ENCODE data around the gene HUNK. TPM values are rescaled to one million over a fixed set of nuclear protein-coding genes. Genes with fewer than 3 reads are reported as not detected.

Gene HUNK
- total and polyA plus RNA-seq, 2 of the 8 experiments (the other 6 are each of a cell fraction or from before 2014, with no cell fraction given) = 1.9 to 10.2 TPM

DNA sequence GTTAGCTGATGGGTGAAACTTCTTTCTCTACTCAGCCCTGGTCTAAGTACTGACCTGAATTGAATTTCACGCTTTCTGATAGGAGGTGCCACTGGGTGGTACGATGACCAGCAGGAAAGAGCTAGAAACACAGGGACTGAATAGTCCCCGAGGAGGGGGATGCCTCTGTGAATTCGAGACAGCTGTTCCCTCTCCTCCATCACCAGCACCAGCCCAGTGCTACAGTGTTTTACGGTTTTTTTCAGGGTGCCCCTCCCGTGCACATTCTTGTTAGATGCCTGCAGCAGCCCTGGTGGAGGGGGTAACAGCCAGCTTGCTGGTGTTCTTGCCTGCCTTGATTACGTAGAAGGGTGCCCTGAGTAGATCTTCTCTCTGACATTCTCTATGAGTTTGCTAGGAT, 7.1 kb downstream of the HUNK start (continued):
- TF ChIP-seq, protein P1, sequence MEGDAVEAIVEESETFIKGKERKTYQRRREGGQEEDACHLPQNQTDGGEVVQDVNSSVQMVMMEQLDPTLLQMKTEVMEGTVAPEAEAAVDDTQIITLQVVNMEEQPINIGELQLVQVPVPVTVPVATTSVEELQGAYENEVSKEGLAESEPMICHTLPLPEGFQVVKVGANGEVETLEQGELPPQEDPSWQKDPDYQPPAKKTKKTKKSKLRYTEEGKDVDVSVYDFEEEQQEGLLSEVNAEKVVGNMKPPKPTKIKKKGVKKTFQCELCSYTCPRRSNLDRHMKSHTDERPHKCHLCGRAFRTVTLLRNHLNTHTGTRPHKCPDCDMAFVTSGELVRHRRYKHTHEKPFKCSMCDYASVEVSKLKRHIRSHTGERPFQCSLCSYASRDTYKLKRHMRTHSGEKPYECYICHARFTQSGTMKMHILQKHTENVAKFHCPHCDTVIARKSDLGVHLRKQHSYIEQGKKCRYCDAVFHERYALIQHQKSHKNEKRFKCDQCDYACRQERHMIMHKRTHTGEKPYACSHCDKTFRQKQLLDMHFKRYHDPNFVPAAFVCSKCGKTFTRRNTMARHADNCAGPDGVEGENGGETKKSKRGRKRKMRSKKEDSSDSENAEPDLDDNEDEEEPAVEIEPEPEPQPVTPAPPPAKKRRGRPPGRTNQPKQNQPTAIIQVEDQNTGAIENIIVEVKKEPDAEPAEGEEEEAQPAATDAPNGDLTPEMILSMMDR (IDR thresholded peaks at IDR 0.05; ENCODE audit: control extremely low read depth in 1 of 3, insufficient read depth in 1 of 3, low read depth in 1 of 3, low read length in 3 of 3) = no peak
- no peak for TF ChIP-seq ASH2L (IDR thresholded peaks at IDR 0.05; ENCODE audit: low read length)
- no peak for TF ChIP-seq BACH1 (IDR thresholded peaks at IDR 0.05; ENCODE audit: low read length)
- TF ChIP-seq POLR2AphosphoS5 (IDR thresholded peaks at IDR 0.05; ENCODE audit: low read depth, low read length) = no peak
- TF ChIP-seq CBX8 (IDR thresholded peaks at IDR 0.05; ENCODE audit: borderline replicate concordance, low read depth, low read length) = no peak
- no peak for TF ChIP-seq SP2 (IDR thresholded peaks at IDR 0.05; ENCODE audit: low read length)
- no peak for TF ChIP-seq KDM5A (IDR thresholded peaks at IDR 0.05; ENCODE audit: low read length)
- no peak for TF ChIP-seq RBBP5 (IDR thresholded peaks at IDR 0.05; ENCODE audit: borderline replicate concordance, low read depth, low read length)
- no peak for TF ChIP-seq CBX5 (IDR thresholded peaks at IDR 0.05; ENCODE audit: low read depth, low read length)
- no peak for TF ChIP-seq TEAD4 (IDR thresholded peaks at IDR 0.05; ENCODE audit: low read depth, low read length)
- no peak for TF ChIP-seq TAF7 (optimal IDR thresholded peaks at IDR 0.05; ENCODE audit: borderline replicate concordance, low read depth, low read length)
